Activated T-cell treated with anti-CD3 and anti-CD28 coated beads for 1 hour (primary cell): Measurements from ENCODE around the gene ZNF516.
"Not testable (repeated sequence)": the region's sequence is repeated elsewhere in the genome, so short reads cannot be mapped to it uniquely, and the experiment has no call there.

ENCODE experiments used
- DNase-seq: peaks from one replicate; pipeline ENCODE4 v3.0.0-alpha.2; 2020; ENCODE audit warnings: low read depth

ZNF516 gene

DNA sequence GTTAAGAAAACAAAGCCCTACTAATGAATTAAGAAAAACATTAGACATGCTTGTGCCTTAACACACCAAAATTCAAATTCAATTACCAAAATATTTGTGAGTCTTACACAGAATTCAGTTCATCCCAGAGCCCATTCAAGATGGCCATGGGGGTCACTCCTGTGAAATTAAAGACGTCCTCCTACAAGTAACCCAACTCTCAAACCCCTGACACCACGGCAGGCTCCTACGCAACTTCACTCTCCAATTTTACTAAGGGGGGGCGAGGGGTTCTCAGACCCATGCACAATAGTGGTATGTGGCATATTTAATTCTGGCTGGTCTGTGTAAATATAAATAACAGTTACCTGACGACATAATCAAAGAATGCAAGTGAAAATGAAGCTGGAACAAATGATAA lies 5.0 kb downstream of the ZNF516 start:
- no peak for DNase-seq

DNA sequence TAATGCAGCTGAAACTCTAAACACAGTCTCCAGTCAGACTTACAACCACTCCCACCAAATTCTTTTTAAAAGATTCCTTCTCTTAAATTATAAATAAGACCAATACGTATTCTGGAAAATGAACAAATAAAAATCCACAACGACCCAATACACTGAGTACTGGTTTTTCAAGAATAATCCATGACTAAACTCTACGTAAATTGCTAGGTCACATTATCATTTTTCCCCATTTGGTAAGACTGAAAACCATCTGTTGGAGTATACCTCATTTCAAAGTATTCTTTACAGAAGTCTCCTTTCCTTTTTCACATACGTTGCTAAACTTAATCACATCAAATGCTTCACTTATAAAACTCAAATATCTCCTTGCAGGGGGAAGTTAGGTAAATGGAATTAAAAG lies 6.0 kb downstream of the ZNF516 start:
- DNase-seq = no peak

DNA sequence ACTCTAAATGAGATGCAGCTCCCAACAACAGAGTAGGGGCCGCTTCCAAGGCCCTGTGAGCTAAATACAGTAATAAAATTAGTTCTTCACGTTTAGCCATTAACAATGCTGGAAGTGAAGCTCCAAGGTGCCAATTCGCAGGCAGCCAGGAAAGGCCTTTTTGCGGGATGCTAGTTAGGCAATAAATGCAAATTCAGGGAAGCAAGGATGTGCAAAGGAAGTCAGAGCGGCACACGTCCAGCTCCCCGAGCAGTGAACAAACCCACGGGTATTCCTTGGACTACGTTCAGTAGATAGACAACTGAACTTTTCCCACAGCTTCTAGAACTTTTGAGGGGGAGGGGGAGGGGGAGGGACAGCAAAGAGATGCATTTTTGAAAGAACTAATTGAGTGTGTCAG lies 6.9 kb downstream of the ZNF516 start:
- DNase-seq = no peak

DNA sequence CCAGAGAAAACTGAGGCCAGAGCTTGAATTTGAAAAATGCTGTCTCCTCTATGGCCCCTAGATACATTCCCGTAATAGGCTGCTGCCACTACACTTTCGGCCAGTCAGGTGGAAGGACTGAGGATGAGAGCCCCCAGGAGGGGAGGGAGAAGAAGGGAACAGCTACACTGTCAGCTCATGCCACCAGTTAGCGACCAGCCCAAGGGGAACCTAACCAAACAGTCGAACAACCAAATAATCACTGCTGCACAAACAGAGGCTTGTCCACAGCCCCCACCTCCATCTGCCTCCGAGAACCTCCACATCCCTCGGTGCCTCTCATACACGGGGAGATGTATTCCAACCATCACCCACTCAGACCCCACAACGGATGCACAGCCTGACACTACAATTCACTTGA lies 7.3 kb downstream of the ZNF516 start:
- DNase-seq = no peak

DNA sequence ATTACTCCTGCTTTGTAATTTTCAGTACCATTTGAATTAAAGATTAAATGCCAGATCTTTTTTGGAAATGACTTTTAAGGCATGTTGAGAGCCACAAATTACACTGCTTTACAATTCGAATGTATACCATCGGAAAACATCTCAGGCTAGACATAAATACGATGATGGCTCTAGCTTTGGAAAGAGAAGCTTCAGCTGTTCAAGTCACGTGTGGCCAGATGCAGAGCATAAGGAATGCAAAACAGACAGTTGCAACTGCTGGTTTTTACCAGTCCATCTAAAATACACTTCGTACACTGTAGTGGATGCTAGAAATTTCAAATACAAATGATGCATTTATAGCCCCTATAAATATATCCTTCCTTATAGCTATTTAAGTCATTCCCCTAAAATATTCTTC lies 8.0 kb downstream of the ZNF516 start:
- DNase-seq = no peak

DNA sequence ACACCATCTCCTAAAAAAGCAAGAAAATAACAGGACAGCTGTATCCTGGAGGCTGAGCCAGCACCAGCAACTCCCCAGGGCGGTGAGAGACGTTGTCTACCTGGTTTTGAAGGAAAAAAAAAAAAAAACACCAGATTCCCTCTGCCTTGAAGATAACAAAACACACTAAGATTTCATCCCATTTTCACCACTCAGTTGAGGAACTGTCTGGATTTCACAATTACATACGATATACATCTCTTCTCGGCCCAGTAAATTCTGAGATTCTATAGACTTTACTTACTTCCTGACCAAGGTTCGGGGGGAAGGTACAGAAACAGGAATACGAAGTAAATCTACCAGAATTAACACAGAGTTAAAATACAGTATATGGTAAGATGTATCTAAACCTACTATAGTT lies 8.5 kb downstream of the ZNF516 start:
- no peak for DNase-seq

DNA sequence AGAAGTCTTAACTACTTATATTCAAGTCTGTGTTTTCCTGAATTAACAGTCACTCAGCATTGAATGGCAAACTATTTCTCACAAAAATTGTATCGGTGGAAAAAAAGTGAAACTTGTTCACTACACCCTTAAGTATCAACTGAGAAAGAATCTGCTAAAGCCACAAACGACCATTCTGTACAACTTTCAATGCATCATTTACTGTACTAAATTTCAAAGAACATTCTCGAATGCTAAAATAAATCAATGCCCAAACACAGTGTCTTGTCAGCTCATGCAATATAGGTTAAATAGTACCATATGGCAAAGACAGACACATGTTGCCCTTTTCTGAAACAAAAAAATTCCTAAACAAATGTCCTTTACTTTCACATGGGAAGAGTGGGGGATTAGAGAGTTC lies 9.0 kb downstream of the ZNF516 start:
- DNase-seq = no peak

DNA sequence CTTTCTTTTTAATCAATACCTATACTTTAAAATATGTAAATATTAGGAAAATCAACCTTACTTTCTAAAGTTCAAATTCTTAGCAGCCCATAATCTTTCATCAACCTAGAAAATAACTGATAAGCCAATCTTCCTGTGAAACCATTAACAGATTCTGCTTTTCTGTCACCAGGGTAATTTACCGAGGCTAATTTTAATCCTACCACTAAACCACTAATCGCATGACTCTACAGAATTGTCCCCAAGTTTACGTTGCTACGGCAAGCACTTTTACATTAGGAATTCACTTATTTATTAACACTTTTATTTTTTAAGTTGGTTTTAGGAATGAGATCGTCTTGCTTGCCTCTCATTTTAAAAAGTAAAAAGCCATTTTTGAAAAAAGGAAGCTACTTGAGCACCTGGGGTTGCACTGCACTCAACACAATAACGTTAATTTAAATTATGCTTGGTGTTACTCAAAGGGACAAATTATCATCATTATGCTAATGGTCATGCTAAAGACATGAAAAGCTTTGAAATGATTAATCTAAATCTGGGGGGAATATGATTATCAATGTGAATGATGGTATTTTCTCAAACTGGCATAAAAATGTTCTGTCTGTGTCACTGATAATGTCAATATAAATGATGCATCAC lies 10.2 kb downstream of the ZNF516 start:
- no peak for DNase-seq

DNA sequence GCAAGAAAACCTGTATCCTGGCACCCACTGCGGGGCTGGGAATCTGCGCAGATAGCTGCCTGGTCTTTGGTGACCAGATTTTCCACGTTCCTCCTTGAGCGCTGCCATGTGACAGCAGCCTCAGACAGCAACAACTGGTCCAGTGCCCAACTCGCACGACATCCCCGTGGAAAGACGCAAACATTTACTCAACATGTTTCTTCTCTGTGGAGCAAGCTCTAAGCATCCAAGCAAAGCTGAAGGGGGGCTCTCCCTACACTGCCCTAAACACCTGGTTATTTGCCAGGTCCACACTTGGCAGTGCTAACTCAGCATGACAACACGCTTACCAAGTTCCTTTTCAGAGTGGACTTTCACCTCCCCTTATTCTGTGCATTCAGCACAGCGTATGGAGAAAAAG lies 11.3 kb downstream of the ZNF516 start:
- DNase-seq = no peak

DNA sequence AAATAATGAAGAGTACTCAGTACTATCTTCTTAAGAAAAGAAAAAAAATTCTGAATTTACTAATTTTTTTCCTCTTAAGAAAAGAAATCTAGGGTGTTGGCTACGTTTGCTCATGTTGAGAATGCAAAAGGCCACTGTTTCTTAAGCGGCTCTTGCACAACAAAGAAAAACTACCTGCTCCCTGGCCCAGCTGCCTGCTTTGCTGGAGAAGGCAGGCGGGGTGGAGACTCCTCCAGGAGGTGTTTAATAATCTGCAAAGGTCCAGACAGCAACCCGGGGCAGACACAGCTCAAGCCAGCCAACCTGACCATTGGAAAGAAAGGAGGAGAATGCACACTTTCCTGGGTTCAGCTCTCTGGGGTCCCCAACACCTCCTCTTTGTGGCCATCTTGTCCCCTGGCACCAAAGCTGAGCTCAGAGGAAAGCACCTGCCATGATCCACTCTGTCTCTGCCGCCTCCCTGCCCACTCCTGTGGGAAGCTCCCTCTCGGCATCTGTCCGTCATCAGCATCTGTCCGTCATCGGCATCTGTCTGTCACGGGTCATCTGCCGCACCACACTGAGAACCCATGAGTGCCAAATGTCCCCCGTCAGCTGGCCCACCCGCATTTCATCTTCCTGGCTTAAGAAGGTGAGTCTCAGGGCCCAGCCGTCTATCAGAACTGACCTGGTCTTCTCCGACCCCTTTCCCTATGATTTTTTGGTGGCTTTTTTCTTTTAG lies 11.9 kb downstream of the ZNF516 start:
- DNase-seq = no peak

DNA sequence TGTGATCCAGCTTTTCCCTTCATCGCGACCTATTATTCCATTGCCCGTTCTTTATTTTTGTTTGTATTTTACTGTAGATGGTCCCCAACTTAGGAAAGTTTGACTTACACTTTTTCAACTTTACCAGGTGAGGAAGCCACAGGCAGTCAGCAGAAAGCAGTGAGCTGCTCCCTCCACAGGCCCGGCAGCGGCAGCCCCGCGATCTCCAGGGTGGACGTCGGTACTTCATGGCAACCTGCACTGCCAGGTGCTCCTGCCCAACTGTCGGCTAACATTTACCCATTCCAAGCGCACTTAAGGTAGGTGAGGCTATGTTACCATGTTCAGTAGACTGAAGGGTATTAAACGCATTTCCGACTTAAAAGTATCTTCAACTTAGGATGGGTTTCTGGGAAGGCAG lies 12.8 kb downstream of the ZNF516 start:
- no peak for DNase-seq

DNA sequence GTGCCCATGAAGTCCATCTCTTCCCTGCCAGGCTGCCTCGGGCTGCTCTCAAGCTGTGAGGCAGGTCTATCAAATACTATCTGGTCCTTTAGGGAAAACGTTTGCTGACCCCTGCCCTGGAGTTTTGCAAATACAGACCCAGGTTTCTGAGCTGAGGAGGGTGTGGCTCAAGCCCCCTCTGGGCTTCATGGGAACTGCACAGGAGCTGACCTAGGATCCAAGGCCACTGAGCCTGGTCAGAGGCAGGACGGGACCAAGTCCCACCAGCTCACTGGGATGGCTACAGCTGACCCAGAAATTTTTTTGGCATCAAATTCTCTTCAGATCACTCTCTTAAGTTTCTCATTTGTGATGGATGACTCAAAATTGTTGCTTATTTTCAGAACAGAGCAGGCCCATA lies 14.1 kb downstream of the ZNF516 start:
- no peak for DNase-seq

DNA sequence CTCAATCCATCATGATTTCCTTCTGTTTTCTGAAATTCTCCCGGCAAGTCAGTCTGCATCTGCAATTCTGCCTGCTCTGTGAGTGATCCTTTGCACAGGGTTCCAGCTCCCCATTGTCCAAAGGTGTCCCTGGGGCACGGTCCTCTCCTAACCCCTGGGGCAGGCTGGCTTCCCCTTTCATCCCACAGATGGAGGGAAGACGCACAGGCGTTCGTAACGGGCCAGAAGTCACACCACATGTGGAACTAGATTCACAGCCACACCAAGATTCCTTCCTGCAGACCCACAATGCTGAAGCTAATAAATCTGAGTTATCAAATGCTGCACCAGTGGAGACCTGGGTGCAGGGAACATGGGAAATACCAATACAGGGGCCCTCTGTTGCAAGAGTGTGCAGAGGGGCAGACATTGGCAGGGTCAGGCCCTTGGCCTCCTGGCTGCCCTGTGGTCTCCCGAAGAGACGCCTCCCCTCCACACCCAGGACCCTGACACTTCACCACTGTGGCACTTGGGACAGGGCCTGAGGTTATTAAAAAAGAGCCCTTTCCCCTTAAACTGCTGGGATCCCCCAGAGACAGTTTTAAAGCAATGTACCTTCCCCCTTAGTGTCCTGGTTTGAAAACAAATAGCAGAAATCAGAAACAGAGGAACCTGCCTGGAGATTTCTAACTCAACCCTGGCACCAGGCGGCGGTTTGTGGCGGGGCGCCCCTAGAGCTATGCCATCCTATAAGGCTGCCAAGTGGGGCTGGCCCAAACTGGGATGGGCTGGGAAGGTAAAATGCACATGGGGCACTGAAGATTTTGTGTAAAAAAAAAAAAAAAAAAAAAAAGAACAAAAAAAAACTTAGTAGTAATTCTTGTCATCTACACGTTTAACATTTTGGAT lies 15.4 kb downstream of the ZNF516 start:
- DNase-seq = no peak

DNA sequence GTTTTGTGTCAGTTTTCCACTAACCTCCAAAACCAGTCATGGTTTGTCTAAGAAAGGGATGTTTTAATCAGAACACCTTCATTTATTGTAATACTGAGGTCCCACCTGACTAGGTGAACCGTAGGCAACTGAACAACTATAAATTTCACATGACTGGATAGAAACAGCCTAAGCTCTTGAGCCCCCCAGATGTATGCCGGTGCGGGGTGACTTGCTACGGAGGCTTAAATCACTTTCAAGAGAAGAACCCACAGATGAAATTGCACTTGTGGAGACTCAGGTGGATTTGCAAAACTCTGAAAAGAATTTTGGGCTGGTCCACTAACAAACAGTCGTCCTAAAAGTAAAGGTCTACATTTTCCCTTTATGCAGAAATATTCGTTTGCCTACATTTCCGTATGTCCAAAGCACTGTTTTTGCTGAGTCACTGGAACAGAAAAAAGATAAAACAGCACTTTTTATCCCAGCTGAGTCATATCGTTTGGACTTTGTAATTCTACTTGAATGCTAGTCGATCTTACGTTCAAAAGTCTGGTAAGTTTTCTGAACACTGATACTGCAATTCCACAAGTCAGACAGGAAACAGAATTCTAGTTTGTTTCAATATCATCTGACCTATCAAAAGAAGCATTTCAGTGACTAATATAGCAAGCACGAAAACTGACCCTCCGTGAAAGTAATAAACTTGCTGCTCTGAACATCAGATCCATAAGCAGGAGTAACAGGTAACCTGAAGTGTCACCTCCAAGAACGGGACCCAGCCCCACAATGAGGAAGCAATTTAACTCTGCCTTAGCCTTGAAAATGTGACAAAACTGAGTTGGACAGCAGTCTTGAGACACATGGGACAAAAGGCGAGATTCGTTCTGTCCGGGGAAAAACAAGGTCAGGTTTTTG lies 18.1 kb downstream of the ZNF516 start:
- DNase-seq = no peak

DNA sequence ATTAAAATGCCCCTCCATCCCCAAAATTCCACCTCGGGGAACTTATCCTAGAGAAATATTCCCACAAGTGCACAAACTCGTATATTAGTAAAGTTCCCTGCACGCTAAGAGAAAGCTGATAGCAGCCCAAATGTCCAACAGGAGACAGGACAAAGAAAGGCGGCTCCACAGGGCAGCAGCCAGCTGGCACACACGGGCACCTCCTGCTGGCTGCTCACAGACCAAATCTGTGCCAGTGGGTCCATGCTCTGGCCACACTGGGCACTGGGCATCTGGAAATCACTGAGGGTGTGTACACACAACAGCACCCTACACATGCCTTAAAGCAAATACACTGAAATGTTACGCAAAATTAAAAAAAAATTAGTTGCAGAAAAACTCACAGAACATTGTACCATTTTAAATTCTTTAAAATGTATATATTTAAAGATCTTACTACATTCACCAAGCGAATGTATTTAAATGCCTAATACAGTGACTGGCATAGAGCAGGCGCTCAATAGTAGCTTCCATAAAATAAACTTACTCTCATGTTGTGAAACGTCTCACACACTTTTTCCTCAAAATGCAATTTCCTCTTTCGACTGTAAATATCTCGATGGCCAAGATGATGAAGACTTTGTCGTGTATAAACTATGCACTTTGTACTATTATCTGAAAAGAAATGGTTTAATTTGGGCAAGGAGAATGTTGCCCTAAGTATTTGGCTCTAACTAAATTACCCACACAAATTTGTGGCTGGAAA lies 19.4 kb downstream of the ZNF516 start:
- DNase-seq = no peak

DNA sequence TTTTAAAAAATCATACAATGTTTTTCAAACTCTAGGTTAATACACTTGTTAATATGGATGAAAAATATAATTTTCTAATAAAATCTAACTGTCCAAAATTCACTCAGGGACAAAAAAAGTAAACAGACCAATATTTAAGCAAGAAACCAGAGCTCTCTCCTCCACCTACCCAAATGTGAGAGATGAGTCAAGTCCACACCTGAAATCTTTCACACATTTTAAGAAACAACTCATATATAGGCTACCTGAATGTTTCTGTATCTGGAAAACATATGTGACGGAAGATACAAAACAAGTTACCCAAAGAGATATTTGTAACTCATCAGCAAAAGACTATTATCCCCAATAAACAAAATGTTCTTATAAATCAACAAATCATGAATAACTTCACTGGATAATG lies 20.2 kb downstream of the ZNF516 start:
- no peak for DNase-seq

DNA sequence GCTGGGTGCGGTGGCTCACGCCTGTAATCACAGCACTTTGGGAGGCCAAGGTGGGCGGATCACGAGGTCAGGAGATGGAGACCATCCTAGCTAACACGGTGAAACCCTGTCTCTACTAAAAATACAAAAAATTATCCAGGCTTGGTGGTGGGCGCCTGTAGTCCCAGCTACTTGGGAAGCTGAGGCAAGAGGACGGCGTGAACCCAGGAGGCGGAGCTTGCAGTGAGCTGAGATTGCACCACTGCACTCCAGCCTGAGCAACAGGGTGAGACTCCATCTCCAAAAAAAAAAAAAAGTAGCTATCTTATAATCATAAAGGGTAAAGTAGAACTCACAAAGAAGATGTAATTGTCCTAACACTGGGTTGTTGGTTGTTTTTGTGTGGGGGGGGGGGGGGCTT lies 21.5 kb downstream of the ZNF516 start:
- not testable (repeated sequence) for DNase-seq

DNA sequence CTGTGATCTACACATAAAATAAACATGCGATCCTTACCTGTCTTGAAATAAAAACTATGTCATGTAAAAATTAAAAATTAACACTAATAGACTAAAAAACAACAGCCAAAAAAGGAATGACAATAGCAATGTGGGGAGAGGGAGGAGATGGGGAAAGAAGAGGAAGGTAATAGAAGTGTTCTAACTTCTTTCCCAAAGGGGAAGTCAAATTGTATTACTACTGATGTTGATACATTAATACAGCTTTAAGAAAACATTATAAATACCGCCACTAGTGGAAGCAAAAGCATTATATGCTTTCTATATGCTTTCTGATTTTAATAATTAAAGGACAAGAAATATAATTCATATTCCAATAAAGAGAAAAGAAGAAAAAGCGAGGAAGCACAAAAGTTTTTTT lies 22.2 kb downstream of the ZNF516 start:
- DNase-seq = no peak

DNA sequence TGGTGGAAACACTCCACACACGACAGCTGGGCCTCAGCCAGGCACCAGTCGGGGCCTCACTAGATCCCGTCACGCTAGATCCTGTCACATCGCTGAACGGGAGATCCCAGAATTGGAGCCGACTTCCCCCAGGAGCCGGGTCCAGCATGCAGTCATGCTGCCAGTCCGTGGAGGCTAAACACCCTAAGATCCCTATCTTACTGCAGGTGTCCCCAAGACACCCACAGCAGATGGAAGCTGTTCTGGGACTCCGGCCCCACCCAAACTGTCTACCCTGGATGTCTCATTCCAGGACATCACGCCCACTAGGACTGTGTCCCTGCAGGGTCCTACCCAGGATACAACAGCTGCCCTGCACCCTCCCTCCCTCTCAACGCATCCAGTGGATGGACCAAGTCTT lies 23.4 kb downstream of the ZNF516 start:
- DNase-seq = no peak

DNA sequence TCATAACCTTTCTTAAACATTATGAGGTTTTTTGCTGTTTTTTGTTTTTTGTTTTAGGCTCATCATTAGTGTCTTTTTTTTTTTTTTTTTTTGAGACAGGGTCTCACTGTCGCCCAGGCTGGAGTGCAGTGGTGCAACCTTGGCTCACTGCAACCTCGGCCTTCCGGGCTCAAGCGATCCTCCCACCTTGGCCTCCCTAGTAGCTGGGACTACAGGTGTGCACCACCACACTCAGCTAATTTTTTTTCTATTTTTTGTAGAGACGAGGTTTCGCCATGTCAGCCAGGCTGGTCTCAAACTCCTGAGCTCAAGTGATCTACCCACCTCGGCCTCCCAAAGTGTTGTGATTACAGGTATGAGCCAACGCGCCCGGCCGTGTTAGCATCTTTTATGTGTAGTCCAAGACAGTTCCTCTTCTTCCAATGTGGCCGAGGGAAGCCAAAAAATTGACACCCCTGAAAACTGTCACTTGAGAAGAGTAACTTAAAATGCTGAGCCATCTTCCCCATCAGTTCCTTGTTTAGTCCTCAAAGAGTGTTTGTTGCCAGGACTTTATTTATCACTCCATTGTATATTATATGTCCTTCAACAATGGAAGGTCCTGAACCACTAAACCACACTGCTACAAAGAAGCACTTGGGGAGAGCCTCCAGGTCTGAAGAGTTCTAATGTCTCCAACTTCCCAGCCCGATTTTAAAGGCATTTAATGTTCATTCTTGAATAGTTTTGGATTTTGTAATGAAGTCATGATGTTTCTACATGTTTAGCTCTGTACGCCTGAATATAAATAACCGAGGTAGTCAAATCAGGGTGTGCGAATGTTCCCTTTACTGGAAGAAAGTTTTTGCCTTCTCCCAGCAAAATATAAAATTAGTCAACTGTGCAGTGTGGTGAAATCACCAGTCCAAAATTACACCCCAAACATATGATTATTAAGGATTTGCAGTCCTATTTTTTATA lies 26.4 kb downstream of the ZNF516 start:
- DNase-seq = no peak
